NCI-H1436 treated with DMSO at 0.1 percent for 48 hours (cell line): ENCODE results near the gene SDHAF2.
"Not testable (repeated sequence)": the region's sequence is repeated elsewhere in the genome, so short reads cannot be mapped to it uniquely, and the experiment has no call there.

ENCODE experiments used
- DNase-seq: peaks from one replicate; lab custom pipeline; 2025; lab: John Stamatoyannopoulos, UW

The SDHAF2 gene

GRCh38 chr11:61476371-61476770 lies 46.4 kb downstream of the SDHAF2 start:
- DNase-seq = no peak

GRCh38 chr11:61477126-61477525 lies 47.2 kb downstream of the SDHAF2 start:
- no peak for DNase-seq

- DNase-seq = no peak
Observed at GRCh38 chr11:61477727-61478148, 47.8 kb downstream of the SDHAF2 start.

GRCh38 chr11:61479360-61480058 lies 49.6 kb downstream of the SDHAF2 start:
- DNase-seq = not testable (repeated sequence)

GRCh38 chr11:61480261-61480993 lies 50.5 kb downstream of the SDHAF2 start:
- DNase-seq = no peak

- peak; percentile 5 for DNase-seq
Observed at GRCh38 chr11:61480994-61481335, 51.0 kb downstream of the SDHAF2 start.

GRCh38 chr11:61481806-61482205 lies 51.9 kb downstream of the SDHAF2 start:
- DNase-seq = no peak

GRCh38 chr11:61482513-61482912 lies 52.6 kb downstream of the SDHAF2 start:
- no peak for DNase-seq

GRCh38 chr11:61484541-61484940 lies 54.6 kb downstream of the SDHAF2 start:
- DNase-seq = no peak

GRCh38 chr11:61485080-61485479 lies 55.2 kb downstream of the SDHAF2 start:
- no peak for DNase-seq

GRCh38 chr11:61486011-61486620 lies 56.2 kb downstream of the SDHAF2 start:
- DNase-seq = no peak

GRCh38 chr11:61486779-61487178 lies 56.9 kb downstream of the SDHAF2 start:
- no peak for DNase-seq

GRCh38 chr11:61487342-61488025 lies 57.6 kb downstream of the SDHAF2 start:
- DNase-seq = no peak

GRCh38 chr11:61488651-61489291 lies 58.8 kb downstream of the SDHAF2 start:
- no peak for DNase-seq

GRCh38 chr11:61489833-61490721 lies 60.2 kb downstream of the SDHAF2 start:
- no peak for DNase-seq

- DNase-seq = no peak
Observed at GRCh38 chr11:61491736-61492395, 61.9 kb downstream of the SDHAF2 start.

- DNase-seq = no peak
Observed at GRCh38 chr11:61494381-61494961, 64.5 kb downstream of the SDHAF2 start.

- no peak for DNase-seq
Observed at GRCh38 chr11:61495801-61496601, 66.1 kb downstream of the SDHAF2 start.
